Activated naive CD4-positive, alpha-beta T cell treated with anti-CD3 and anti-CD28 coated beads, Interleukin-2, amount 10 ng/mL, durations not matched to agents 7 days and 5 days (primary cell): ENCODE measurements around the gene PDE6C.

Experiments
- CTCF ChIA-PET: fragments of 350-600 bp; sonication (Branson Sonifier 250); formaldehyde crosslinking; loops from one replicate; lab custom pipeline; 2021; ENCODE audit warnings: antibody characterized with exemption; lab: Charles Lee
- DNase-seq: peaks from one replicate; pipeline ENCODE4 v3.0.0-alpha.2; 2020
- H3K27ac Mint-ChIP-seq: one replicate; pipeline ENCODE4 v1.8.0; 2021; ENCODE audit warnings: mild to moderate bottlenecking, moderate library complexity, mixed read lengths
- H3K27me3 Mint-ChIP-seq: one replicate; pipeline ENCODE4 v1.8.0; 2021; ENCODE audit warnings: mild to moderate bottlenecking, mixed read lengths
- H3K36me3 Mint-ChIP-seq: one replicate; pipeline ENCODE4 v1.8.0; 2021; ENCODE audit warnings: mixed read lengths
- H3K4me1 Mint-ChIP-seq: one replicate; pipeline ENCODE4 v1.8.0; 2021; ENCODE audit warnings: mixed read lengths
- H3K4me3 Mint-ChIP-seq: one replicate; pipeline ENCODE4 v1.8.0; 2021; ENCODE audit warnings: mild to moderate bottlenecking, moderate library complexity, mixed read lengths
- H3K9me3 Mint-ChIP-seq: one replicate; pipeline ENCODE4 v1.8.0; 2021; ENCODE audit warnings: mixed read lengths

PDE6C gene

DNA sequence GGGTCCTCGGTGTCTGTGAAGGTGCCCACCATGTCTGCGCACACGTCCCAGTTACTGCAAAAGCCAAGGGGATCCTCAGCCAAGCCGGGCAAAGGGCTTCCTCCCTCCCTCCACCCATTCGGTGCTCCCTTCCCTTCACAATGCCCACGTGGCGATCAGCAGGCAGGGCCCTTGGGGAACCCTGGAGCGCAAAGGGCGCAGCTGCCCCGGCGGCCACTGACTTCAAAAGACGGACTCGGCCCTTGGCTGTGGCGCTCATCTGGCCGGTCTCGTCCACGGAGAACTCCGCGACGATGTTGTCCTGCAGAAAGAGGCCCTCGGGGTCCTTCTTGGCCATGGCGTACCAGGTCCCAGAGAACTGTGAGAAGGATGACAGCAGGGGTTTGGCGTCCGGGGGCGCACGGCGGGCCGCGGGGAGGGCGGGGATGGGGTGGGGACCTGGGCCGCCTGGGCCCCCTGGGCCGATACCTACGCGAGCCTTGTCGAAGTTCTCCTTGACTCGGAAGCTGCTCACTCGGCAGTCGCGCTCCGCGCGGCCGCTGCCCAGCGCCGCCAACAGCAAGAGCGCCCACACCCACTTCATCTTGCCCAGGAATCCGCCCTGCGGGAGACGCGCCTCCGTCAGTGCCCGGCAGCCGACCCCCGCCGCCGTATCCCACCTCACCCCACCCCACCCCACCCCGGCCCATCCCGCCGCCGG is 11.7 kb upstream of the PDE6C start:
- Mint-ChIP-seq H3K27me3 (peaks cover 56% of the 10 kb centered on the region), H3K36me3 (no peaks in the 10 kb centered on the region), H3K9me3 (no peaks in the 10 kb centered on the region), H3K4me1 (no peaks in the 10 kb centered on the region), H3K27ac (no peak overlapping the region), H3K4me3 (no peak overlapping the region)
- no peak for DNase-seq
- CTCF ChIA-PET: no interaction called here

DNA sequence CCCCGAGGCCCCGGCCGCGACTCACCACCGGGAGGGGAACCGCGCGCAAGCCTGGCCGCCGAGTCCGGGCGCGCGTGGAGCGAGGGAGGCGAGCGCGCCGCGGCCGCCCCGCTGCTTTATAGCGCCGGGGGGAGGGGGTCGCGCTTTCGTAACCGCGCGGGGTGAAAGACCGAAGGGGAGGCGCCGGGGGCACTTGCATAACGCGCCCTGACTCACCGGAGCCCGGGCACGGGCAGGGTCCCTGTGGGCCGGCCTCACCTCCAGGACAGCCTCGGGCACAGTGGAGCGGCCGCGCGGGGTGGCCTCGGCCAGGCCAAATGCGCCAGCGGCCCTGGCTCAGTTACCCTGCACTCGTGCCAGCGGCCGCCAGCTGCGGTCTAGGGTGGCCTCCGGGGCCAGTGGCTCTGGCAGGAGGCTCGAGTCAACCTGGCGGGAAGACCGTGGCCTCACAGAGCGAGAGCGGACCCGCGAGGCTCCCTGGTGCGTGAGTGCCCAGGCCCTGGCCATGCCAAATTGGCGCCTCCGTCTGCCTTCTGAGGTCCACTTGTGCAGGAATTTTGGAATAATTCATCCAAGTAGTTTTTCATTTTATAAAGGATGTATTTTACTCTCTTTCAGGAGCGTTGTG is 11.1 kb upstream of the PDE6C start, which contains the start of gene RBP4:
RBP4 (minus strand) TSS at position 90 of the 628 bp plus-strand sequence. CDS start 207 bp downstream, outside the sequence.
- no peak for DNase-seq
- CTCF ChIA-PET: no interaction called here
- no peaks in the 10 kb centered on the region for H3K9me3 Mint-ChIP-seq
- no peak within 1 kb of the TSS for H3K4me3 Mint-ChIP-seq
- no peaks in the 10 kb centered on the region for H3K36me3 Mint-ChIP-seq
- no peak within 1 kb of the TSS for H3K27ac Mint-ChIP-seq
- peaks cover 62% of the 10 kb centered on the region for H3K27me3 Mint-ChIP-seq
- no peaks in the 10 kb centered on the region for H3K4me1 Mint-ChIP-seq

DNA sequence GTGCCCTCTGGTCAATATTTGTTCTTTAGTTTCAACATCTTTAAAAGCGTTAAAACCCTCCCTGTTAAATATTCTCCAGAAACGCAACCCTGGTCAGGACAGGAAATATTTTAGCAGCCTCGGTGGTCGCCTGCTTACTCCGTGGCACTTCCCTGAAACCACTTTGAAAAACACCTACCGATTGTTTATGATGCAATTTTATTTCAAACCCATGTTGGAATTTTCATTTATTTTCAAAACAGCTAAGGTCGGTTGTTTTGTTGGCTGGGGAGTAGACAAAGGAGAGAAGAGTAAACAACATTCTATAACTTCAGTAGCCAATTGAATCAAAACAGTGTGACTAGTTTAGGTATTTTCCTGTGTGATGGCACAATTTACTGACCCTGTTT is 10.6 kb upstream of the PDE6C start:
- Mint-ChIP-seq H3K27me3 (peaks cover 62% of the 10 kb centered on the region), H3K4me1 (no peaks in the 10 kb centered on the region), H3K4me3 (no peak overlapping the region), H3K27ac (no peak overlapping the region), H3K9me3 (no peaks in the 10 kb centered on the region), H3K36me3 (no peaks in the 10 kb centered on the region)
- CTCF ChIA-PET: no interaction called here
- no peak for DNase-seq

DNA sequence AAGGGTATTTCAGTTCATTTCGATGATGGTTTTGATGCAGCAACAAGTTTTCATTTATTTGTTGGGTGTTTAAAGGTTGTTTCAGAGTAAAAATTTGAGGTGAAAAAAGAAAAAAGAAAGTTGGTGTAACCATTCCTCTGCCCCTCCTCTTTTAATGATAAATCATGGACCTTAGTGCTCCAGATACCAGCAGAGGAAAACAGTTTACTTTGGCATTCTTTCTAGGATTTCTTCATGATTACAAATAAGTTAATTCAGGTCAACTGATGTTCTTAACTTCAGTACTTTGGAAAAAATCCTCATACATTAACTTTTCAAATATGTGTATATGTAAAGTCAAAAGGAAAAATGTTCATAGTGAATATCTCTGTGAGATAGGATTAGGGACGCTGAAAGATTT is 9.3 kb upstream of the PDE6C start:
- Mint-ChIP-seq H3K4me1 (no peaks in the 10 kb centered on the region), H3K36me3 (no peaks in the 10 kb centered on the region), H3K27me3 (peaks cover 67% of the 10 kb centered on the region), H3K4me3 (no peak overlapping the region), H3K9me3 (no peaks in the 10 kb centered on the region), H3K27ac (no peak overlapping the region)
- CTCF ChIA-PET: no interaction called here
- no peak for DNase-seq

DNA sequence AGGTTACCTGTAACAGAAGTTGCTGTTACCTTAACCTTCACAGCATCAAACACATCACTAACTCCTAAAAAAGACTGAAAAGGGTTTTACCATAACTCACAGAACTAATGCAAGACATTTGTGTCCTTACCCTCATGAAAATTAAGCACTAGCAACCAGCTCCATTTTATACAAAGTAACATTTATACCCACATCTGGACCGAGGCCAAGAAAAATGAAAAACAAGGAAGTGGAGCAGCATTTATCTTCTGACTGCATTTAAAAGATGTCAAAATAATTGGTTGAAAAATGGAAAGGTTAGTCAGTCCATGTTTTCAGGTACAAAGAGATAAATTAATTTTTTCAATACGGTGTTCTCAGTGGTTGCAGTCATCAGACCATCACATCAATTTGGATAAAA is 8.2 kb upstream of the PDE6C start:
- Mint-ChIP-seq H3K27ac (no peak overlapping the region), H3K4me3 (no peak overlapping the region), H3K4me1 (no peaks in the 10 kb centered on the region), H3K9me3 (no peaks in the 10 kb centered on the region), H3K27me3 (peaks cover 66% of the 10 kb centered on the region), H3K36me3 (no peaks in the 10 kb centered on the region)
- no peak for DNase-seq
- CTCF ChIA-PET: no interaction called here

DNA sequence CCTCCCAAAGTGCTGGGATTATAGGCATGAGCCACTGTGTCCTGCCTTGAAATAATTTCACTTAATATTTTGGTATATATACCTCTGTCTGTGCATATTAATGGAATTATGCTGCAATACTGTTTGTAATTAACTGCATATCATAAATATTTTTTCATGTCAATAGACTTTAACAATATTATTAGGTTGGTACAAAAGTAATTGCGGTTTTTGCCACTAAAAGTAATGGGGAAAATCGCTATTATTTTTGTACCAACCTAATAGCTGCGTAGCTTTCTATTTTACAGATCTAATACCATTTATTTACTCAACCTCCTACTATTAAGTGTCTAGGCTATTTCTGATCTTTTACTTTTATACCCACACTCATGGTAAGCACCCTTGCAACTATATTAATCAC is 3.9 kb upstream of the PDE6C start:
- H3K36me3 Mint-ChIP-seq: no peaks in the 10 kb centered on the region
- CTCF ChIA-PET: no interaction called here

DNA sequence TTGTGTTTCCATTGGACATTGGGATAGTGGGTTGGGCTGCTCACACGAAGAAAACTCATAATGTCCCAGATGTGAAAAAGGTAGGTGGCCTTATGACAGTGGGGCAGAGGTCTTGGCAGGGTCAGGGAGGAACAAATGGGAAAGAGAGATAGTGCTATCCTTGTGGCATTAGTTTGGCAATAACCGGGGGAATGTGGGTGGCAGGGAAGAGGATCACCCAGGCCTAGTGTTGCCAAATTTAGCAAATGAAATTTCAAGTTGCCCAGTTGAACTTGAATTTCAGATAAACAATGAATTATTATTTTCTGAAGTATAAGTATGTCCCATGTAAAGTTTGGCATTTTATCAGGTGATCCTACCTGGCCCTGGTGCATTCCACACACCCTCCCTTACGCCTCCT is 789 bp downstream of the PDE6C start:
- H3K9me3 Mint-ChIP-seq: no peaks in the 10 kb centered on the region
- CTCF ChIA-PET: no interaction called here
- DNase-seq: no peak
- H3K27ac Mint-ChIP-seq: no peak overlapping the region
- H3K4me1 Mint-ChIP-seq: no peaks in the 10 kb centered on the region
- no peaks in the 10 kb centered on the region for H3K36me3 Mint-ChIP-seq
- H3K27me3 Mint-ChIP-seq: peaks cover 15% of the 10 kb centered on the region
- no peak overlapping the region for H3K4me3 Mint-ChIP-seq

More for the DNA sequence above, 3.9 kb upstream of the PDE6C start:
- Mint-ChIP-seq H3K4me3 (no peak overlapping the region), H3K4me1 (no peaks in the 10 kb centered on the region), H3K9me3 (no peaks in the 10 kb centered on the region), H3K27ac (no peak overlapping the region), H3K27me3 (peaks cover 31% of the 10 kb centered on the region)
- no peak for DNase-seq

DNA sequence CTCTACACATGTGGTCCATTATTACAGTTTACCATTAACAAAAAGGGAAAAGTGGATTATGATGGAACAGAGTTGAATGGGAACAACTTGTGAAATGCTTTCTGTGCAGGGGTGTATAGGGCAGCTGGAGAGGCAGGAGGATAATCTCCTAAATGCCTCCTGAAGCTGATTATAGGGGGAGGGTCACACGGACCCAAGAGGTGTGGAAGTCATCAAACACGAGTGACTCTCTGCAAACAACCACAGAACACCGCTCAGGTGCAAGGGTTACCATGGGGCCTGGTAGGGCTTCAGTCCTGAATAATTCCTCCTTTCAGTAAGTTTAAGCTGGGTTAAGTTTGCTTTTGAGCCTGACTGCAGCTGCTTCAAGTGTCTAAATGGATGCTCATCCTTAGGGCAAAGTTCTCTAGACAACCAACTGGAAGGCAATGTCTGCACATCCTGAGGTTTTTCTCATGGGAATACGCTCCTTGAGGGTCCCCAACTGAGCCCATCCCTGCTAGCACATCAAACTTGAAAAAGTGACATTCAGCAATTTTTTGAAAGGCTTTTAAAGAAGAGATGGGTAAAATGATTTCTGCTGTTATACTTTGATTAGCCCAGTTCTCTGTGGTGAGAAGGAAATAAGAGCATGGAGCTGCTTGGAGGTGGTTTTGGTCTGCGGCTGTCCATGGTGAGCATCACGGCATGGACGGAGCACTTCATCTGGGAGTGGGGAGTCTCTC is 1.9 kb downstream of the PDE6C start:
- no peaks in the 10 kb centered on the region for H3K4me1 Mint-ChIP-seq
- no peaks in the 10 kb centered on the region for H3K36me3 Mint-ChIP-seq
- no peak overlapping the region for H3K27ac Mint-ChIP-seq
- DNase-seq: no peak
- peaks cover 15% of the 10 kb centered on the region for H3K27me3 Mint-ChIP-seq
- CTCF ChIA-PET: no interaction called here
- no peak overlapping the region for H3K4me3 Mint-ChIP-seq
- no peaks in the 10 kb centered on the region for H3K9me3 Mint-ChIP-seq

DNA sequence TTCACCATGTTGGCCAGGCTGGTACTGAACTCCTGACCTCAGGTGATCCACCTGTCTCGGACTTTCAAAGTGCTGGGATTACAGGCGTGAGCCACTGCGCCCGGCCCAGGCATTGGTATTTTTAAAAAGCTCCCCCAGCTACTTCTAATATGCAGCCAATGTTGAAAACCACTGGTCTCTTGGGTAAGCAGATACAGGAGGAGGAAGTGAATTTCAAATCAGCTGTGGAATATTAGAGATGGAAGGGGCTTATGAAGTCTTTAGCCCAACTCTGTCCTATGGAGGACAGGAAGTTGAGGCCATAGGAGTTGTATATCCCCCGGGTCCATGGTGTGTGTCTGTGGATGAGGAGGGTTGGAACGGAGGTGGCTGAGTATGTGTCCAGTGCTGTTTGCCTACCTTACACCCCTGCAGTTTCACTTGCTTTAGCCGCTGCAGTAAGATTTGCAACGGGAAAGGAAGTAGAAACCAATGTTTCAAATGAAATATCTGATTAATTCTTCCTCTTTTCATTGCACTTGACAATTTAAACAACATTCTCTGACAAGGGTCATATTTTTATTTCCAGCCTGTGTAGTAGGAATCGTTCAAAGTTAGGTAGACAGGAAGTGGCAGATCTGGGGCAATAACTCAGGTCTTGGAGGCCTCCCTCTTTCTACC is 3.4 kb downstream of the PDE6C start:
- Mint-ChIP-seq H3K4me1 (no peaks in the 10 kb centered on the region), H3K4me3 (no peak overlapping the region), H3K27ac (no peak overlapping the region), H3K27me3 (peaks cover 22% of the 10 kb centered on the region), H3K36me3 (no peaks in the 10 kb centered on the region), H3K9me3 (no peaks in the 10 kb centered on the region)
- no peak for DNase-seq
- CTCF ChIA-PET: no interaction called here

DNA sequence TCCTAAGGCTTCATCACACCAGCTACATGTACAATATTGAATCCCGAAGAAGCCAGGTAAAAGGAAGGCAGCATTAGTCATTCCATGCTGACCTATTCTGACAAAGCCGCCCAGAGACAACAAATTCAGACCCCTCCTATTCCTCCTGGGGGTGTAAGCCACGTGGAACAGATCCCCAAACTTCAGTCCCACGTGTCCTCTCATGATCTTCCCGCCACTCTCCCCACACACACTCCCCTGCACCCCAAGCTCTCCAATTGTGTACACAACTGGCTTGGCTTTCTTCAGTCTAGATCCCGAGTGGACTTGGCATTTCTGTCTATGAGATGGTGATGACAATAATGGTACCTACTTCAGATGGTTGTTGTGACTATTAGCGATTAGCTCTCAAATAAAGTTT is 8.6 kb downstream of the PDE6C start:
- CTCF ChIA-PET: no interaction called here
- Mint-ChIP-seq H3K27me3 (peaks cover 15% of the 10 kb centered on the region), H3K4me3 (no peak overlapping the region), H3K27ac (no peak overlapping the region), H3K4me1 (no peaks in the 10 kb centered on the region), H3K9me3 (no peaks in the 10 kb centered on the region), H3K36me3 (no peaks in the 10 kb centered on the region)
- no peak for DNase-seq

DNA sequence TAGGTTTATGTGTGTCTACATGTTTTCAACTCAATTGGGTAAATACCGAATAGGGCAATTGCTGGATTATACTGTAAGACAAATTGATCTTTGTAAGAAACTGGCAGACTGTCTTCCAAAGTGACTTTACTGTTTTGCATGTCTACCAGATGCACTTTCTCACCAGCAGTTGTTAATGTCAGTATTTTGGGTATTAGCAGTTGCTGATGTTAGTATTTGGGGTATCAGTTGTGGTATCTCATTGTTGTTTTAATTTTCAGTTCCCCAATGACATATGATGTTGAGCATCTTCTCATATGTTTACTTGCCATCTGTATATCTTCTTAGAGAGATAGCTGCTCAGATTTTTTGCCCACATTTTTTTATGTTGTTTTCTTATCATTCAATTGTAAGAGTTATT is 10.6 kb downstream of the PDE6C start:
- Mint-ChIP-seq H3K36me3 (no peaks in the 10 kb centered on the region), H3K27ac (no peak overlapping the region), H3K4me3 (no peak overlapping the region), H3K9me3 (no peaks in the 10 kb centered on the region), H3K27me3 (peaks cover 11% of the 10 kb centered on the region), H3K4me1 (no peaks in the 10 kb centered on the region)
- CTCF ChIA-PET: no interaction called here
- no peak for DNase-seq

DNA sequence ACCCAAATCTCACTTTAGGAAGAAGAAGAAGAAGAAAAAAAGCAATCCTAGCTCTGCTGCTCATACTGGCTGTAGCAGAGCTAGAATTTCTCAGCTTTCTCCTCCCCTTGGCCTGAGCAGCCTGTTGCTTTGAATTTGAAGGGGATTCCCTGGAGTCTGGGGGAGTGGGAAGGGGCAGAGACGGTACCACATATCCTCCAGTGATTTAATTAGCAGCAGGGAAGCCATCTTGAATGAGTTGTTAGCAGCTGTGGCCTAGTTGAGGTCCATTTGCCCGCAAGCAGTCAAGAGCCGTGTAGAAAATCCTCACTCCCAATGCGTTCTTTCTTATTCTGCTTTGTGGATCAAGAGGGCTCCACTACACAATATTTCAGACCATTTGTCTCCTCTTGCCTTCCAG is 16.5 kb downstream of the PDE6C start:
- Mint-ChIP-seq H3K36me3 (no peaks in the 10 kb centered on the region), H3K27ac (no peak overlapping the region), H3K27me3 (peaks cover 18% of the 10 kb centered on the region), H3K4me1 (no peaks in the 10 kb centered on the region), H3K4me3 (no peak overlapping the region), H3K9me3 (no peaks in the 10 kb centered on the region)
- no peak for DNase-seq
- CTCF ChIA-PET: no interaction called here

DNA sequence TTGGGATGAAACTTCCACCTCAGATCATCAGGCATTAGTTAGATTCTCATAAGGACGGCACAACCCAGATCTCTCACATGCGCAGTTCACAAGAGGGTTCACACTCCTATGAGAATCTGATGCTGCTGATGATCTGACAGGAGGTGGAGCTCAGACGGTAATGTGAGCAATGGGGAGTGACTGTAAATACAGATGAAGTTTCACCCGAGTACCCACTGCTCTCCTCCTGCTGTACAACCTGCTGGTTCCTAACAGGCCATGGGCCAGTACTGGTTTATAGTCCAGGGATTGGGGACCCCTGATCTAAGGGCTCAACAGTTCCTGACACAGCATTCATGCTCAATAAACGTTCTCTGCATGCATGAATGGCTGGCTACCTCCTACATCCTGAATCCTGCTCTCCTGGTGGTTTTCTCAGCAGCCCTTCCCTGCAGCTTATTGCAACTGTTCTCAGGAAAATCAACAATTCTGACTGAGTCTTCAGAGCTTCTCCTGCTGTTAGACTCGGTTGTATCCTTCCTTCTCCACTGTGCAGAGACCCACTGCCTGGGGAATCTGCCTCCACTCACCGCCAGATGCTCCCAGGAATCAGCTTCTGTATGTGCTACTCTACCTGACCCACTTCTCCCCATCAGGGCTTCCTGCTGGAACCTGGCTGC is 17.4 kb downstream of the PDE6C start:
- no peak overlapping the region for H3K4me3 Mint-ChIP-seq
- no peaks in the 10 kb centered on the region for H3K36me3 Mint-ChIP-seq
- H3K9me3 Mint-ChIP-seq: no peaks in the 10 kb centered on the region
- H3K27me3 Mint-ChIP-seq: peaks cover 16% of the 10 kb centered on the region
- no peak overlapping the region for H3K27ac Mint-ChIP-seq
- DNase-seq: no peak
- no peaks in the 10 kb centered on the region for H3K4me1 Mint-ChIP-seq
- CTCF ChIA-PET: no interaction called here
